Stimulated activated CD4-positive, alpha-beta T cell treated with anti-CD3 and anti-CD28 coated beads, Interleukin-12 subunit alpha, Interleukin-12 subunit beta, amount 100 ng/mL, for 4 hours (primary cell): ENCODE measurements around the gene WARS2.
"Not testable (repeated sequence)": the region's sequence is repeated elsewhere in the genome, so short reads cannot be mapped to it uniquely, and the experiment has no call there.

Experiments used
- DNase-seq: peaks from one replicate; pipeline ENCODE4 v3.0.0-alpha.2; 2020

Gene WARS2

DNA sequence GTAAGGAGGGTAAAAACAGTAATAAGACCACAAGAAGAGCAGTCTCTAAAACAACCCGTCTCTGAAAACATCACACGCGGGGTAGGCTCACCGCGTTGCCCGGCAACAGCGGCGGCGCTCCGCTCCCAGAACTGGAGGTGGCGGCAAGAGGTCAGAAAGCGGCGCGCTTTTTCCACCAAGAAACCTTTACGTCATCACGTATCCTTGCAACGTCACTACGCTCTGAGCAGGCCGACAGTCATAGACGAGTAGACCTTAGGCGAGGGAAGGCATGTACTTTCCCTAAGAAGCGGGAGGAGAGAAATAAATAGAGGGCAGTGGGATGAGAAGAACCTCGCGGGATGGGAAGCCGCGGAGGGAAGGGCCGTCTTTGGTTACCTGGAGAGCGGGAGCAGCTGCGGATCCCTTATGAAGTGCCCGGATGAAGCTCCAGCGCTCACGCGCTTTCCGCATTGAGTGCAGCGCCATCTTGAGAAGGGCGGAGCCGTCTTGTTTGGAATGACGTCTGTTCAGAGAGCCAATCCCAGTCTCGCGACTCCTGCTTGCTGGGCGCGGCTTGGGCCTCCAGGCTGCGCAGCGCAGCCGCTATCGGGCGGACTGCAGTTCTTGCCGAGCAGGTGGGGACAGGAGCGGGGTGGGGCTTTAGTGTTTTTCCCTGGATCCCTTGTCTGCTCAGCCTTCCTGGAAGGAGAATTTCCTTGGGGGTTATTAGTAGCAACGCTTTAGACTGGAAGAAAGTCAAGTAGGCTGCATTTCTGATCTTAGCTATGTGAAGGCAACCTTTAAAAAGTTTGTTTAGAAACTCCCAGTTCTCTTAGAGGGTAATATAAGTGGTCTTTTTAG, at the start of gene WARS2:
WARS2 (minus strand) TSS at position 477 of the 843 bp plus-strand sequence; CDS start at position 468, 9 bp downstream.
- DNase-seq = peak; percentile 85

DNA sequence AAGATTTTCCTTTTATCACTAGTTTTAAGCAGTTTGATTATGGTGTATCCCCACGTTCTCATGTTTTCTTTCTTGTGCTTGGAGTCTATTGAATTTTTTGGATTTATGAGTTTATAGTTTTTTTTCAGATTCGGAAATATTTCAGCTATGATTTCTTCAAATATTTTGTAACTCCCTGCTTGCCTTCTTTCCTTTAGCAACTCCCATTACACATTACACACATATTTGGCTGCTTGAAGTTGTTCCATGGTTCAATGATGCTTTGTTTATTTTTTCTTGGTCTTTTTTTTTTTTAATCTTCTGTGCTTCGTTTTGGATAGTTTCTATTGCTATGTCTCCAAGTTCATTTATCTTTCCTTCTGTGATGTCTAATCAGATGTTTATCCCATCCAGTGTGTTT, 48.5 kb upstream of the WARS2 start:
- no peak for DNase-seq

DNA sequence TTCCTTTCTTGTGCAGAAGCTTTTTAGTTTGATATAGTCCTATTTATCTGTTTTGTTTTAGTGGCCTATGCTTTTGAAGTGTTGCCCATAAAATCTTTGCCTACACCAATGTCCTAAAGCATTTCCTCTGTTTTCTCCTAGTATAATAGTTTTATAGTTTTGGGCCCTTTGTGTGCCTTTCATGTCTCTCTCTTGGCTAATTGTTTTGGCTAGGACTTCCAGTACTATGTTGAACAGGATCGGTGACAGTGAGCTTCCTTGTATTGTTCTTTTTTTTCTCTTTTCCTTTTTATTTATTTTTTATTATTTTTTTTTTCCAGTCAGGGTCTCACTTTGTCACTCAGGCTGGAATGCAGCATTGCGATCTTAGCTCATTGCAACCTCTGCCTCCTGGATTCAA, 47.0 kb upstream of the WARS2 start:
- no peak for DNase-seq

DNA sequence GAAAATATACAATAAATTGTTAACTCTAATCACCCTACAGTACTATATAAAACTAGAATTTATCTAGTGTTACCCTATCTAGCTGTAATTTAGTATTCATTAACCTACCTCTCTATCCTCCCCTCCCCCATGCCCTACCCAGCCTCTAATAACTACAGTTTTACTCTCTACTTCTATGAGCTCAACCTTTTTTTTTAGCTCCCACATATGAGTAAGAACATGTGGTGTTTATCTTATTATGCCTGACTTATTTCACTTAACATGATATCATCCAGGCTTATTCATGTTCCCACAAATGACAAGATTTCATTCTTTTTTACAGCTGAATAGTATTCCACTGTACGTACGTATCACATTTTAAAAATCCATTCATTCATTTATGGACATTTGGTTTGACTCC, 46.0 kb upstream of the WARS2 start:
- DNase-seq = no peak

DNA sequence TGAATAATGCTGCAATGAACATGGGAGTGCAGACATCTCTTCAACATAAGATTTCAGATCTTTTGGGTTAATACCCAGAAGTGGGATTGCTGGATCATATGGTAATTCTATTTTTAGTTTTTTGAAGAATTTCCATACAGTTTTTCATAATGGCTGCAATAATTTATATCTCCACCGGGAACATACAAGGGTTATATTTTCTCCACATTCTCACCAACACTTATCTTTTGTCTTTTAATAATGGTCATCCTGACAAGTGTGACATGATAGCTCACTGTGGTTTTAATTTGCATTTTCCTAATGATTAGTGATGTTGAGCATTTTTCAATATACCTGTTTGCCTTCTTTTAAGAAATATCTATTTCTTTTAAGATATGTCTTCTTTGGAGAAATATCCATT, 44.5 kb upstream of the WARS2 start:
- no peak for DNase-seq

DNA sequence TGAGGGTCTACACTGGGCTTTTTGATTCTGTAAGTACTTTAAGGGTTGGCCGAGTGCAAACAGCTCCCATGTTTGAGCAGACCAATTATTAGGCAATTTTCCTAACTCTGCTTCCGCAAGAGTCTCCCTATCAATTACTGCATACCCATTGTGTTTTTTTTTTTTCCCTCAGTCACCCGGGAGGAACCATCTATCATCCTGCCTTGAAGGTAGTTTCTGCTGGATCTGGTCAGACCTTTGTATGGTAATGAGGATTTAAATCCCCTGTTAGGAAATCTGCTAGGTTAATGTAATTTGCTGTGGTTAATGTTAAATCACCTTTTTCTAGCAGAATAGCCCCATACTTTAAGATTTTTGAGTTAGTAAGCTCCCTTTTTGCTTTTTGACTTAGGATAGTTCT, 40.8 kb upstream of the WARS2 start:
- no peak for DNase-seq

DNA sequence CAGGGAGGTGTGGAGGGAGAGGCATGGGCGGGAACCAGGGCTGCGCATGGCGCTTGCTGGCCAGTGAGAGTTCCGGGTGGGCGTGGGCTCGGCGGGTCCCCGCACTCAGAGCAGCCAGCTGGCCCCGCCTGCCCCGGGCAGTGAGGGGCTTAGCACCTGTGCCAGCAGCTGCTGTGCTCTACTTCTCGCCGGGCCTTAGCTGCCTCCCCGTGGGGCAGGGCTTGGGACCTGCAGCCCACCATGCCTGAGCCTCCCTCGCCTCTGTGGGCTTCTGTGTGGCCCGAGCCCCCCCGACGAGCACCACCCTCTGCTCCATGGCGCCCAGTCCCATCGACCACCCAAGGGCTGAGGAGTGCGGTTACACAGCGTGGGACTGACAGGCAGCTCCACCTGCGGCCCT, 38.6 kb upstream of the WARS2 start:
- no peak for DNase-seq

DNA sequence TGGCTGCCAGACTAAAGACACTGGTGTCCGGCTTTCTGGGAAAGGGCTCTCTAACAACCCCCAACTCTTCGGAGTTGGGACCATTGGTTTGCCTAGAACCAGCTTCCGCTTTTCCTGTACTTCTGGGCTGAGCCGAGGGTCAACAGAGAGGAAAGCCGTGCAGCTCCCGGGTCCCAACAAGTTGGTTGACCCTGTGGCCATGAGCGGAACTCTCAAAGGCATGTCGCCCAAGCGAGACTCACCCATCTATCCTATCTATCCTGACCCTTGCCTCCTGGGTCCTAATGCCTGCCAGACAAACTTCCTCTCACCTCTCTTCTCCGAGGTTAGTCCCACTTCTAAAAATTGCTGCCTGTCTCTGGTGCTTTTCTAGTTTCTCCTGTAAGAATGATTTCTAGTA, 32.5 kb upstream of the WARS2 start:
- not testable (repeated sequence) for DNase-seq

DNA sequence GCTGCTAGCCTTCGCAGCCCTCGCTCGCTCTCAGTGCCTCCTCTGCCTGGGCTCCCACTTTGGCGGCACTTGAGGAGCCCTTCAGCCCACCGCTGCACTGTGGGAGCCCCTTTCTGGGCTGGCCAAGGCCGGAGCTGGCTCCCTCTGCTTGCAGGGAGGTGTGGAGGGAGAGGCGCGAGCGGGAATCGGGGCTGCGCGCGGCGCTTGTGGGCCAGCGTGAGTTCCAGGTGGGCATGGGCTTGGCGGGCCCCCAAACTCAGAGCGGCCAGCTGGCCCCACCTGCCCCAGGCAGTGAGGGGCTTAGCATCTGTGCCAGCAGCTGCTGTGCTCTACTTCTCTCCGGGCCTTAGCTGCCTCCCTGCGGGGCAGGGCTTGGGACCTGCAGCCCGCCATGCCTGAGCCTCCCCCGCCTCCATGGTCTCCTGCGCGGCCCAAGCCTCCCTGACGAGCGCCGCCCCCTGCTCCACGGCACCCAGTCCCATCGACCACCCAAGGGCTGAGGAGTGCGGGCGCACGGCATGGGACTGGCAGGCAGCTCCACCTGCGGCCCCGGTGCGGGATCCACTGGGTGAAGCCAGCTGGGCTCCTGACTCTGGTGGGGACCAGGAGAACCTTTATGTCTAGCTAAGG, 31.0 kb upstream of the WARS2 start:
- not testable (repeated sequence) for DNase-seq

DNA sequence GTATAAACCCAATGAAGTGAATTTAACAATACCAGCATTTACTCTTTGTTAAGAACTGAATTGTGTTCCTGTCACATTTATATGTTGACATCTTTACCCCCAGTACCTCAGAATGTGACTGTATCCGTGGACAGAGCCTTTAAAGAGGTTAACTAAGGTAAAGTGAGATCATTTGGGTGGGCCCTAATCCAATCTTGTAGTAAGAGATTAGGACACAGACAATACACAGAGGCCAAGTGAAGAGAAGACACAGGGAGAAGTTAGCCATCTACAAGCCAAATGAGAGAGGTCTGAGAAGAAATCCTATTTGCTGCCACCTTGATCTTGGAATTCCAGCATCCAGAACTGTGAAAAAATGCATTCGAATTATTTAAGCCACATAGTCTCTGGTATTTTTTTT, 22.9 kb upstream of the WARS2 start:
- DNase-seq = no peak

DNA sequence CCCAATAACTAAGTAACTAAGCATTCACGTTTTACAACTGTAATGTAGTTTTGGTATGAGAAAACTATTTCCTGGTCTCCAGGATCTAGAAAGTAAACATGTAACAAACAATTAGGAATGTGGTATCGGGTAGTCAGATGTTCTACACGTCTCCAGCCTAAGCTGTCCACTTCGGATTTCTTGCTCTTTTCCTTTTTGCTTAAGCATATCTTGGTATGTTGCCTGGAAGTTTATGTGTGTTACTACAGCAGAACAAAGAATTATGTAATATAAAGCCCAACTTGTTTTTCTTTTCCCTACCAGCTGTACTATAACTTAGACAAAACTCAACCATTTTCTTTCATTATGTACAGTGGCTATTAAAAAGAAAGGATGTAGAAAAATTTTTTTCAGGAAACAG, 20.4 kb upstream of the WARS2 start:
- no peak for DNase-seq

DNA sequence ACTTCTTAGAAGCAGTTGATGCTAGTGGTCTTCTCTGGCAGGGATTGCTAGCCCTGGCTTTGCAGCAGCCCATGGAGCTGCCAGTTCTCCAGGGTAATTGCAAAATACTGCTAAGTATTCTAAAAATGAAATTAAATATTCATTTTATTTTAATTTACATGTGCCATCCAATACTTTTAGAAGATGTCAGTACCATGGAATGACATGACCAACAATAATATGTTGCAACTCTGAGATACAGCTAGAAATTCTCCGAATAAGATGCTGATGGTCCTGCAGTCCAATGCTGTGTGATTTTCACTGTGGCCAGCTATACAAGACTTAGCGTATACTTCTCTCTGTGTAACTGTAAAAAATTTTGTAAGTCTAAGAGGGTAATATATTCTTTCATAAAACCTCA, 20.0 kb upstream of the WARS2 start:
- no peak for DNase-seq

DNA sequence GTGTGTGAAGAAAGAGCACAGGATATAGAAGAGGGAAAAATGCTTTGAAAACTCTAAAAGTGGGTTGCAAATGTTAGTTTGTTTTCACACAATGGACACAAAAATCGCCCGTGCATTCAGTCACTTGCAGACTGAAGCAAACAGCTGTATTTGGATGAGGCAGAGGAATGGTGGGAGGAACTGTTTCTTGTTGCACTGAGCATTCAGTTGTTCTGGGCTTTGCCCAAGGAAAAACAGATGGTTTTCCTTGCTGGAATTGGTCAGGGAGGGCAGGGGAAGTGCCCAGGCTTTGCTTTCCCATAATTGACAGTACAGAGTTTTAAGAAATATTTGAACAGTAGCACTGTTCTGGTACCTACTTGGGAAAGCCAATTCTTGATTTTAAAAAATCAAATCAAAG, 19.5 kb upstream of the WARS2 start:
- no peak for DNase-seq

DNA sequence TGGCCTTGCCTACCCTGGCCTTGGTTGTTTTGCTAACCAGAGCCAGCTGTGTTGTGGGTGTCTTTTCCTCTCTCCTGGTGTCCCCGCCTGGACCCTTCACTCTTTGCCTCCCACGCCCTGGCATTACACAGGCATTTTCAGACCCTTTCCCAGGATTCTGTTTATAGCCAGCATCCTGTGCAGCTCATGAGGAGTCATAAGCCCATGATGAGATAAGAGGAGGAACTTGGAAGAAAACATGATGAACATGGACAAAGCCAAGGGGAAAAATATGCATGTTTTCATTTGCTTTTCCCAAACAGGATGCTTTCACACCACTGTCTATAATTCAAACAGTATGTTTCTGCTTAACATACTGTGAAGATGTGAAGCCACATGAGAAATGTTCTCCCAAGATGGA, 18.7 kb upstream of the WARS2 start:
- DNase-seq = no peak

DNA sequence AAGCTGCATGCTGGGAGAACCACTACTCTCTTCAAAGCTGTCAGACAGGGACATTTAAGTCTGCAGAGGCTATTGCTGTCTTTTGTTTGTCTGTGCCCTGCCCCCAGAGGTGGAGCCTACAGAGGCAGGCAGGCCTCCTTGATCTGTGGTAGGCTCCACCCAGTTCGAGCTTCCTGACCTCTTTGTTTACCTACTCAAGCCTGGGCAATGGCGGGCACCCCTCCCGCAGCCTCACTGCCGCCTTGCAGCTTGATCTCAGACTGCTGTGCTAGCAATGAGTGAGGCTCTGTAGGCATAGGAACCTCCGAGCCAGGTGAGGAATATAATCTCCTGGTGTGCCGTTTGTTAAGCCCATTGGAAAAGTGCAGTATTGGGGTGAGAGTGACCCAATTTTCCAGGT, 16.3 kb upstream of the WARS2 start:
- DNase-seq = not testable (repeated sequence)

DNA sequence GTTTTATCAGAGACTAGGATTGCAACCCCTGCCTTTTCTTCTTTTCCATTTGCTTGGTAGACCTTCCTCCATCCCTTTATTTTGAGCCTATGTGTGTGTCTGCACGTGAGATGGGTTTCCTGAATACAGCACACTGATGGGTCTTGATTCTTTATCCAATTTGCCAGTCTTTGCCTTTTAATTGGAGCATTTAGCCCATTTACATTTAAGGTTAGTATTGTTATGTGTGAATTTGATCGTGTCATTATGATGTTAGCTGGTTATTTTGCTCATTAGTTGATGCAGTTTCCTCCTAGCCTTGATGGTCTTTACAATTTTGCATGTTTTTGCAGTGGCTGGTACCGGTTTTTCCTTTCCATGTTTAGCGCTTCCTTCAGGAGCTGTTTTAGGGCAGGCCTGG, 14.6 kb upstream of the WARS2 start:
- DNase-seq = not testable (repeated sequence)

DNA sequence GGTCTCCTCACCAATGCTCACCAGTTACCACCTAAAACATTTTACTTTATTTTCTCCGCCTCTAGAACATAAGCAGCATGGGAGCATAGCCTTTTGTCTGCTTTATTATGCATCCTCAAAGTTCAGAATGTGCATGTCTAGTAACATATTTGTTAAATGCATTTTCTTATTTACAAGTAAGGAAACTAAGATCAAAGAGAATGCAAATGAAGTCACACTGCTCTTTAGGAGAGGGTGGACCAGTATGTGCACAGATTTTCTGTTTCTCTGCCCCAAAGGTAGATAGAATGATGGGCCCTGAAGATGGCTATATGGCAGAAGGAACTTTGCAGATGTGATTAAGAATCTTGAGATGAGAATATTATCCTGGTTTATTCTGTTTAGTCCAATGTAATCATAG, 9.7 kb upstream of the WARS2 start:
- DNase-seq = no peak

DNA sequence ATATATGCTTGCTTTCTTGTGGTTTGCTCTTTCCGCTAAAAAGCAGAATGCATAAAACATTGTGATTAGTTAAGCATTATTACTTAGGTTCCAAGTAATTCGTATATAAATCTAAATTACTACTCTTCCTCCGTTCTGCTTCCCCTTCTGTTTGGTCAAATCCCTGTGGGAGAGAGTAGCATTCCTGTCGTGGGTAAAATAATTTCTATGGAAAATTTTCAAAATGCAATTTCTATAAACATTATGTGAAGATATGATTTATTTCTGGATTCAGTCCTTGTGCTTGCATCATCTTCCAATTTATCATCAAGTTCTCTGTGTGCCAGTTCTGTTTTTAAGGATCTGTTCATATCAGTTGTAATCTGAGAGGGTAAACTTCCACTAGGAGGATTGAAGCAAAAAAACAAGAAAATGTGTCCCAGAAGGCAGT, 7.2 kb upstream of the WARS2 start:
- no peak for DNase-seq

DNA sequence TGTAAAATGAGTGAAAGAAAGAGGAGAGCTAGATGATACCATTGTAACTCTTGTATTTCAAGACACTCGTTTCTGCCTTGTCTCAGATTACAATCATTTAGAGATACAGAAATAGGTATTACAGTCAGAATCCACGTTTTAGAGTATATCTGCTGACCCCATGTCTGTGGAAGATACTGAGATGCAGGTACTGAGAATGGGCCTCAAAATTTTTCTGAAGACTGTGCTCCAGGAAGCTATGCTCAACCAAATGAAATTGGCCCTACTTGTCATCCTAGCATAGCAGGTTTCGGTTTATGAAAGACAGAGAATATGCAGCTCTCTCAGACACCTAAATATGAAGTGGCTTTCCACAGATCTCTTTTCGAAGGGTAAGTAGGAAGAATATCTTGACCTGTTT, 6.0 kb upstream of the WARS2 start:
- DNase-seq = no peak

DNA sequence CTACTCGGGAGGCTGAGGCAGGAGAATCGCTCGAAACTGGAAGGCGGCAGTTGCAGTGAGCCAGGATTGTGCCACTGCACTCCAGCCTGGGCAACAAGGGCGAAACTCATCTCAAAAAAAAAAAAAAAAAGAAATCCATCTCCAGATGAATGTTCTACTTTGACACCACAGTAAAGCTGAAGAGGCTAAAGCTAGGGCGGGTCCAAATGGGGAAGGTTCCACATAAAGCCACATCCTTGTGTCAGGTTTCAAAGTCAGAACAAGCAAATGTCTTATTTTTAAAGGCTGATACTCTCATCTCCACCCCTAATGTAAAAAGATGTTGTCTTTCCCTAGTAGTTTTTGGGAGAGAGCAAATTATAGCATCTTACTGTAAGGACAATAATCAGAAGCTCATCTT, 4.4 kb upstream of the WARS2 start:
- DNase-seq = no peak

DNA sequence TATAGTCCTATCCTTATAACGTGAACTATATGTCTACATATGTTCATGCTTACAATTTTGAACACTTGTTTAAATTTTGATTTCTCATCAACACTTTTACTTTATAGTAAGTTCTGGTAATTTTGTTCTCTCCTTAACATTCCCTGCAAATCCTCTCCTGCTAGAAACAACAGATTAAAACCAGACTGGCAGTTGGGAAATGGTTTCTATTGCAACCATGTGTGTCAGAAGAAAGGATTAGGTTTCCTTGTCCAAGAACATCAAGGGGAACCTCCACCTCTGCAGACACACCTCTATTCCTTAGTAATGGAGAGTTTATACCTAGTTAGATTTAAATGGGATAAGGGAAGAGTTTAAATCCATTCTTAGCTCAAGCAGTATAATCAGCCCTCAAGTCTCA, 3.3 kb upstream of the WARS2 start:
- DNase-seq = no peak

DNA sequence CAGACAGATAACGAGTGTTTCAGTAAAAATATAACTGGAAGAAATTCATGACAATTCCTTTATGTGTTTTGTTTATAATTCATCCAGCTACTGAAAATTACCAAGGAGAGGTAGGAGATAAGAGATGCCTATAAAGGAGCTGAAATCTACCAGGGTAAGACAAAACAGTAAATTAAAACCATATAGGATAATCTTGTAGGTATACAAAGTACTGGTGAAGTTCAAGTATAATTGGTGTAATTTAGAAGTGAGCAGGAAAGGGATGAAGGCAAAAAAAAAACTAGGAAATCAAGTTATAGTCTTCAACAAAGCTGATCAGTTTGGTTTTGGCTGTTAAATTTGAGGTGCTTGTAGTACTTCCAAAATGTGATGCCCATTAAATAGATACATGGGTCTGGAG, 1.2 kb upstream of the WARS2 start:
- no peak for DNase-seq

DNA sequence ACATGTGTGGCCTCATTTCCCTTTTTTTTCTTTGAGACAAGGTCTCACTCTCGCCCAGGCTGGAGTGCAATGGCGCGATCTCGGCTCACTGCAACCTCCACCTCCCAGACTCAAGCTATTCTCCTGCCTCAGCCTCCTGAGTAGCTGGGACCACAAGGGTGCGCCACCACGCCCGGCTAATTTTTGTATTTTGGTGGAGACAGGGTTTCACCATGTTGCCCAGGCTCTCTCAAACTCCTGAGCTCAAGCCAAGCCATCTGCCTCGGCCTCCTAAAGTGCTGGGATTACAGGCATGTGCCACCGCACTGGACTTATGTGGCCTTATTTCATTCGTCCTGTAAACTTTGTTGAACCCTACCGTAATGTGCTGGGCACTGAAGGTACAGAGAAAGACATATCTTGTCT, 569 bp upstream of the WARS2 start:
- DNase-seq = peak; percentile 31

DNA sequence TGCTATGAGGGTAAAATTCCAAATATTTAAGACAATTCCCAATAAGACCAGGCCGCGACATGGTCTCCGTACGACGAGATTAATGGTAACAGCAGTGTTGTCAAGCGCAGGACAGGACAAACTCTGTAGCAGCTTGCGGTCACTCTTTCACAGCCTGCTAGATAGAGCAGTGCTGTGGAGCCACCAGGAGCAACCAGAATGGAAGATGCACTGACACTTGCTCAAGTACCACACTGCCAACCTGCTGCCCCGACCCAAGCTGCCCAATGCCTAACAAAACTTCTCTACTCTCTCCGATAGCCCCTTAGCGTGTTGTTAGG, 636 bp downstream of the WARS2 start:
- DNase-seq = no peak

DNA sequence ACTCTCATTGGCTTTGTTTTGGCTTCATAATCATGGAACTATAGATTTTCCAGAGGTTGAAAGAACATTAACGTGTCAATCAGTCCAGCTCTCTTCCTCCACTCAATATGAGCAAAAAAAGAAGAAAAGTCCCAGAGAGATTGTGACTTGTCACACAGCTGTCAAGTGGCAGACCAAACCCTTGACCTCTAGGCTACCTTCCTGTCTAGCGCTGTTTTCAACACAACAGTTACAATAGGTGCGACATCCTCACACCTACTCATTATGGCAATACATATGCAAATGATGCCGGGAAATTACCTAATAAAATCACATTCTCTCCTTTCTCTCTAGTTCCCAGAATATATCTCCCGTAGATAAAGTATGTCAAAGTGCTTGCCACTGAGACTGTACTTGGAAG, 1.1 kb downstream of the WARS2 start:
- DNase-seq = no peak
